Keratinocyte (primary cell): ENCODE data around the gene NAXD. TPM values are rescaled to one million over a fixed set of nuclear protein-coding genes. Genes with fewer than 3 reads are reported as not detected.

ENCODE experiments used
- DNase-seq: peaks from one replicate; pipeline ENCODE4 v3.0.0-alpha.2; 2011; ENCODE audit warnings: low read depth, missing footprints, low spot score
- FAIRE-seq: peaks from 2 replicates; lab custom pipeline; 2011; peaks lifted over from hg19 to GRCh38; lab: Jason Lieb, UNC
- H2AFZ ChIP-seq: 2 replicates; pipeline ENCODE4 v1.6.0; 2012; ENCODE audit warnings: low read length, control low read depth, inconsistent platforms; ENCODE audit not compliant: control insufficient read depth
- H3K27ac ChIP-seq: 2 replicates; pipeline ENCODE4 v1.5.1; 2011; ENCODE audit warnings: low read length; ENCODE audit not compliant: control insufficient read depth, insufficient read depth
- H3K27me3 ChIP-seq: 3 replicates; pipeline ENCODE4 v1.6.0; 2011; ENCODE audit warnings: low read length; ENCODE audit not compliant: control insufficient read depth, insufficient read depth; ENCODE audit errors: extremely low read depth
- H3K36me3 ChIP-seq, 2 experiments: 2 replicates in 1 of 2; 3 replicates in 1 of 2; pipeline ENCODE4 v1.5.1; 2011; ENCODE audit warnings: low read length in 2 of 2, mild to moderate bottlenecking in 1 of 2; ENCODE audit not compliant: control insufficient read depth in 2 of 2, insufficient read depth in 2 of 2; ENCODE audit errors: extremely low read depth in 1 of 2
- H3K4me1 ChIP-seq: 3 replicates; pipeline ENCODE4 v1.5.1; 2011; ENCODE audit warnings: low read length; ENCODE audit not compliant: control insufficient read depth, insufficient read depth; ENCODE audit errors: extremely low read depth
- H3K4me2 ChIP-seq: 3 replicates; pipeline ENCODE4 v1.6.0; 2011; ENCODE audit warnings: low read depth, low read length; ENCODE audit not compliant: control insufficient read depth, insufficient read depth; ENCODE audit errors: extremely low read depth
- H3K4me3 ChIP-seq, 3 experiments: fragments of 200-600 bp in 1 of 3; sonication (generic) in 1 of 3; 2 replicates in 2 of 3; 3 replicates in 1 of 3; pipeline ENCODE4 v1.5.1; 2011 to 2016; ENCODE audit warnings: low read length in 3 of 3, mild to moderate bottlenecking in 3 of 3, control low read depth in 2 of 3, inconsistent platforms in 1 of 3, low read depth in 1 of 3, mixed read lengths in 1 of 3, mixed run types in 1 of 3, moderate library complexity in 1 of 3; ENCODE audit not compliant: control insufficient read depth in 2 of 3, insufficient read depth in 2 of 3; ENCODE audit errors: extremely low read depth in 1 of 3
- H3K79me2 ChIP-seq: 2 replicates; pipeline ENCODE4 v1.6.0; 2012; ENCODE audit warnings: low read length; ENCODE audit not compliant: control insufficient read depth, insufficient read depth
- H3K9ac ChIP-seq: 3 replicates; pipeline ENCODE4 v1.6.0; 2011; ENCODE audit warnings: low read length; ENCODE audit not compliant: control insufficient read depth, insufficient read depth; ENCODE audit errors: extremely low read depth
- H3K9me1 ChIP-seq: 3 replicates; pipeline ENCODE4 v1.6.0; 2011; ENCODE audit warnings: low read length; ENCODE audit not compliant: control insufficient read depth, insufficient read depth; ENCODE audit errors: extremely low read depth
- H3K9me3 ChIP-seq: 2 replicates; pipeline ENCODE4 v1.5.1; 2012; ENCODE audit warnings: low read depth, low read length; ENCODE audit not compliant: control insufficient read depth
- H4K20me1 ChIP-seq: 3 replicates; pipeline ENCODE4 v1.6.0; 2011; ENCODE audit warnings: low read length; ENCODE audit not compliant: control insufficient read depth, insufficient read depth; ENCODE audit errors: extremely low read depth
- EZH2 ChIP-seq: IDR thresholded peaks from one replicate; pipeline ENCODE4 v1.6.1; 2012; ENCODE audit warnings: inconsistent platforms, mild to moderate bottlenecking, low read length, moderate library complexity
- dilution Hi-C: fragments of 300-500 bp; cut with MboI; formaldehyde crosslinking; loops from one replicate; pipeline ENCODE4 v1.7.0; 2020; ENCODE audit warnings: low sequenced_read_pairs; ENCODE audit not compliant: extremely low pct_ligation_motif_present
- polyA plus RNA-seq, 5 experiments: library from polyadenylated mRNA; depleted of rRNA in 3 of 5; stranded (reverse) in 3 of 5; stranded (forward) in 1 of 5; unstranded in 1 of 5; fragments of >200 nt; gene quantifications; 1 replicate in 1 of 5; 2 replicates in 3 of 5; 3 replicates in 1 of 5; pipeline versions ENCODE4 v1.2.1 to v1.2.3, GENCODE V29; 2011 to 2012; ENCODE audit warnings: missing spikeins in 2 of 5, low read depth in 1 of 5, low replicate concordance in 1 of 5
- TF ChIP-seq, protein P1 (sequence below), 3 experiments: IDR thresholded peaks in 1 of 3; conservative IDR thresholded peaks in 1 of 3; optimal IDR thresholded peaks in 1 of 3; 2 replicates in 2 of 3; 3 replicates in 1 of 3; pipeline versions ENCODE3 to v1.5.1; 2011; ENCODE audit warnings: low read length in 3 of 3, mild to moderate bottlenecking in 3 of 3, moderate library complexity in 2 of 3, control low read depth in 1 of 3, inconsistent platforms in 1 of 3; ENCODE audit not compliant: insufficient read depth in 2 of 3; ENCODE audit errors: extremely low read depth in 1 of 3

The NAXD gene
- polyA plus RNA-seq, 1 donor (not counting 4 experiments of a cell fraction or from before 2014, with no cell fraction given) = 18.0 TPM

DNA sequence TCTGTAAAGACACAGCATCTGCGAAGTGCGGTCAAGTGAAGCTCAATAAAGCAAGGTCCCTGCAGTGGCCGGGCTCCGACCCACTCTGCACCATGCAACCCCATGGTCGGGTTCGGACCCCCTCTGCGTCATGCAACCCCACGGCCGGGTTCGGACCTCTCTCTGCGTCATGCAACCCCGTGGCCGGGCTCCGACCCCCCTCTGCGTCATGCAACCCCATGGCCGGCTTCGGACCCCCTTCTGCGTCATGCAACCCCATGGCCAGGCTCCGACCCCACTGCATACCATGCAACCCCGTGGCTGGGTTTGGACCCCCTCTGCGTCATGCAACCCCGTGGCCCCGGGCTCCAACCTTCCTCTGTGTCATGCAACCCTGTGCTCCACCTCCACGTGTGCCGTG lies 46.7 kb downstream of the NAXD start:
- no peaks in the 10 kb centered on the region for H3K9me3 ChIP-seq
- DNase-seq = no peak
- H3K4me3 ChIP-seq = no peak overlapping the region
- no peak overlapping the region for H3K9ac ChIP-seq
- no peak overlapping the region for H3K4me2 ChIP-seq
- FAIRE-seq = no peak
- H3K4me1 ChIP-seq = no peaks in the 10 kb centered on the region
- dilution Hi-C loops = no loop called here
- H3K9me1 ChIP-seq = no peaks in the 10 kb centered on the region
- no peak overlapping the region for H3K27ac ChIP-seq
- H4K20me1 ChIP-seq = no peaks in the 10 kb centered on the region
- H3K79me2 ChIP-seq = peaks cover 2% of the 10 kb centered on the region
- no peaks in the 10 kb centered on the region for H3K27me3 ChIP-seq
- H3K36me3 ChIP-seq = peaks cover 22 to 33% of the 10 kb centered on the region in 2 experiments
- H2AFZ ChIP-seq = no peak overlapping the region
- TF ChIP-seq EZH2 = no peak
- TF ChIP-seq, protein P1, sequence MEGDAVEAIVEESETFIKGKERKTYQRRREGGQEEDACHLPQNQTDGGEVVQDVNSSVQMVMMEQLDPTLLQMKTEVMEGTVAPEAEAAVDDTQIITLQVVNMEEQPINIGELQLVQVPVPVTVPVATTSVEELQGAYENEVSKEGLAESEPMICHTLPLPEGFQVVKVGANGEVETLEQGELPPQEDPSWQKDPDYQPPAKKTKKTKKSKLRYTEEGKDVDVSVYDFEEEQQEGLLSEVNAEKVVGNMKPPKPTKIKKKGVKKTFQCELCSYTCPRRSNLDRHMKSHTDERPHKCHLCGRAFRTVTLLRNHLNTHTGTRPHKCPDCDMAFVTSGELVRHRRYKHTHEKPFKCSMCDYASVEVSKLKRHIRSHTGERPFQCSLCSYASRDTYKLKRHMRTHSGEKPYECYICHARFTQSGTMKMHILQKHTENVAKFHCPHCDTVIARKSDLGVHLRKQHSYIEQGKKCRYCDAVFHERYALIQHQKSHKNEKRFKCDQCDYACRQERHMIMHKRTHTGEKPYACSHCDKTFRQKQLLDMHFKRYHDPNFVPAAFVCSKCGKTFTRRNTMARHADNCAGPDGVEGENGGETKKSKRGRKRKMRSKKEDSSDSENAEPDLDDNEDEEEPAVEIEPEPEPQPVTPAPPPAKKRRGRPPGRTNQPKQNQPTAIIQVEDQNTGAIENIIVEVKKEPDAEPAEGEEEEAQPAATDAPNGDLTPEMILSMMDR (optimal IDR thresholded peaks at IDR 0.05 in 1 of 3, IDR thresholded peaks at IDR 0.05 in 1 of 3, conservative IDR thresholded peaks at IDR 0.05 in 1 of 3; ENCODE audit: extremely low read depth in 1 of 3, insufficient read depth in 2 of 3, low read length in 3 of 3) = no peak

- Histone ChIP-seq H3K27me3 (no peaks in the 10 kb centered on the region), H3K9me3 (no peaks in the 10 kb centered on the region), H3K9ac (no peak overlapping the region), H3K9me1 (no peaks in the 10 kb centered on the region), H2AFZ (no peak overlapping the region), H3K4me2 (no peak overlapping the region), H3K27ac (no peak overlapping the region), H3K36me3 (peaks cover 24 to 35% of the 10 kb centered on the region in 2 experiments), H3K79me2 (no peaks in the 10 kb centered on the region), H4K20me1 (no peaks in the 10 kb centered on the region), H3K4me3 (no peak overlapping the region), H3K4me1 (no peaks in the 10 kb centered on the region)
- dilution Hi-C loops = no loop called here
- FAIRE-seq (no peak), DNase-seq (no peak)
- TF ChIP-seq, protein P1 (optimal IDR thresholded peaks at IDR 0.05 in 1 of 3, IDR thresholded peaks at IDR 0.05 in 1 of 3, conservative IDR thresholded peaks at IDR 0.05 in 1 of 3; ENCODE audit: extremely low read depth in 1 of 3, insufficient read depth in 2 of 3, low read length in 3 of 3) = no peak
- no peak for TF ChIP-seq EZH2
Measured at GRCh38 chr13:110662777-110663443, 47.6 kb downstream of the NAXD start.
